Hepatic stellate cell (primary cell): Measurements from ENCODE around the gene CEP55.
A peak's percentile ranks its signal among the peaks of the same experiment; 100 is the strongest.
"Not testable (repeated sequence)": the region's sequence is repeated elsewhere in the genome, so short reads cannot be mapped to it uniquely, and the experiment has no call there.

ENCODE experiments used
- DNase-seq: peaks from one replicate; pipeline ENCODE4 v3.0.0; 2011; ENCODE audit warnings: low spot score

The CEP55 gene

GRCh38 chr10:93513091-93513490 lies 16.7 kb downstream of the CEP55 start:
- no peak for DNase-seq

DNA sequence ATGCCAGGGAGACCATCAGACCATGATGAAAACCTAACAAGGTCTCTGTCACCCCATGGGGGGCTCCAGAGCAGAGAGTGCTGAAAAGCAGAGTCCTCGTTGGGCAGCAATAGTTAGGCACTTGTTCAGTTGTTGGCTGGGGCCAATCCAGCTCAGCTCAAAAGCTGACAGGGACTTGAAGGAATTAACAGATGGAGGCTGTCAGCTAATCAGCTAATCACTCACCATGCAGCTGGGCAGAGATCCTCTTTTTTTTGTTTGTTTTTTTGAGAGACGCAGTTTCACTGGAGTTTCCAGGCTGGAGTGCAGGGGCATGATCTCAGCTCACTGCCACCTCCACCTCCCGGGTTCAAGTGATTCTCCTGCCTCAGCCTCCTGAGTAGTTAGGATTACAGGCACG lies 18.1 kb downstream of the CEP55 start:
- DNase-seq, result no peak

DNA sequence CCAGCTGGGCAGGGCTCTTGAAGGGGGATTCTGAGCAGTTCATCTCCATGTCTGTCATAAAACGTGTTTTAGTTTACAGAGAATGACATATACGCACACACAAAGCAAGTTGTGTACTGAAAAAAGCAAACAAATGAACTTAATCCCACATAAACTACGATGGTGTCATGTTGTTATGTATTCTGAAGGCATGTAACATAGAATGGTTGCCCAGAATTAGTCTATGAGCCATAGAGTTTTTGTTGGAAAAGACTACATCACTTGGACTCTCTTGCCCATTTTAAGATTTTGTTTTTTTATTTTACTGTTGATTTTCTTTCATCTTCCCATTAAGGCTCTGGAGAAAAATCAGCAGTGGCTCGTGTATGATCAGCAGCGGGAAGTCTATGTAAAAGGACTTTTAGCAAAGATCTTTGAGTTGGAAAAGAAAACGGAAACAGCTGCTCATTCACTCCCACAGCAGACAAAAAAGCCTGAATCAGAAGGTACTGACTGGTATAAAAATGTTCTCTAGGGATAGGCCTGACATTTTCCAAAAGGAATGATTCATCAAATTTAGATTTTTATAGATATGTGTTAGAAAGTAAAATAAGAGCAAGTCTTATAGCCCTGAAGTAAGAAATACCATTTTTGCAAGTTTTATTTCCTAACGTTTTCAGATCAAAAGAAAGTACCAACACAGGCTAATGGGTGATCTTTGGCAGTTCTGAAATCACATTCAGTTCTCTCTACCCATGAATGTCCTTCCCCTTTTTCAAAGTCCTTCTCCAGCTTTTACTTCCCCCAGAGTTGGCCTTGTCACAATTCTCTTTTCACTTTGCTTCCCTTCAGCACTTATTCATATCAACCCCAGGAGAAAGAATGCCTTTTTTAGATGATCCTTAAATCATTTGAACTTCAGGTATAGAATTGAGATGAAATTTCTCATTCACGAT lies 18.9 kb downstream of the CEP55 start:
- DNase-seq, result peak; percentile 17

DNA sequence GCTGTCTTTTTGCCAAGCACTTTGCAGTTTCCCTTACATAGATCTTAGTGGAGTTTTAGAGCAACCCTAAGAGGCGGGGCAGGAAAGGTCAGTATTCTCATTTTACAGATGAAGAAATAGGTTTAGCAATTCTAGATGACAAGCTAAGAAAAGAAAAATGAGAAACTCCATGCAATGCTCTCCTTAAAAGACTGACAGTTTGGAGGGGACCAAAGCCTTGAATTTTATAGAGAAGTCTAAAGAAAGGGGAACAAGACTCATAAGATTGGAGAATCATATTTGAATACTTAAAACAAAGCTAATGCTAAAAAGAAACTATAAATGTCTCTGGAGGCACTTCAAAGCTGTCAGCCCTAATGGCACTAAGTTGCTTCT lies 19.6 kb downstream of the CEP55 start:
- no peak for DNase-seq

DNA sequence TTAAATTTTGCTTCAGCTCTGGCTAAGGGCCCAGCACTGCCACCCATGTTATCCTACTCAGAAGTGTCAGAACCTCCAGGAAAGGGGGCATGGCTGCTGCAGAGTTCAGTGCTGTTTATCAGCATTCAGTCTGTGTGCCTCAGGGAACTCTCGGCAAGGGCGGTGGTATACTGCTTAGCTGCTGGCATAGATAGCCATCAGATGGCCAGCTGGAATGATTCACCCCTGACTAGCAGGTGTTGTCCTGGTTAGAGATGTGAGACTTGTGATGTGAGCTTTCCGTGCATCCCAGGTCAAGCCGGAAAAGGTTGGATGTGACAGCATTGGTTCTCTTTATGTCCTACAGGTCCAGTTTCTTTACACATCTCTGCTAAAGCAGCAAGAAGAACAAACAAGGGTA lies 22.1 kb downstream of the CEP55 start:
- DNase-seq, result no peak

DNA sequence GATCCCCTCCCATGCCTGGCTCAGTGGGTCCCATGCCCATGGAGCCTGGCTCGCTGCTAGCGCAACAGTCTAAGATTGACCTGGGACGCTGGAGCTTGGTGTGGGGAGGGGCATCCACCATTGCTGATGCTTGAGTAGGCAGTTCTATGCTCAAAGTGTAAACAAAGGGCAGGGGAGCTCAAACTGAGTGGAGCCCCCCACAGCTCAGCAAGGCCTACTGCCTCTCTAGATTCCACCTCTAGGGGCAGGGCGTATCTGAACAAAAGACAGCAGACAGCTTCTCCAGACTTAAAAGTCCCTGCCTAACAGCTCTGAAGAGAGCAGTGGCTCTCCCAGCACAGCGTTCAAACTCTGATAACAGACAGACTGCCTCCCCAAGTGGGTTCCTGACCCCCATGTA lies 38.9 kb downstream of the CEP55 start:
- no peak for DNase-seq

GRCh38 chr10:93540871-93541270 lies 44.5 kb downstream of the CEP55 start:
- not testable (repeated sequence) for DNase-seq

DNA sequence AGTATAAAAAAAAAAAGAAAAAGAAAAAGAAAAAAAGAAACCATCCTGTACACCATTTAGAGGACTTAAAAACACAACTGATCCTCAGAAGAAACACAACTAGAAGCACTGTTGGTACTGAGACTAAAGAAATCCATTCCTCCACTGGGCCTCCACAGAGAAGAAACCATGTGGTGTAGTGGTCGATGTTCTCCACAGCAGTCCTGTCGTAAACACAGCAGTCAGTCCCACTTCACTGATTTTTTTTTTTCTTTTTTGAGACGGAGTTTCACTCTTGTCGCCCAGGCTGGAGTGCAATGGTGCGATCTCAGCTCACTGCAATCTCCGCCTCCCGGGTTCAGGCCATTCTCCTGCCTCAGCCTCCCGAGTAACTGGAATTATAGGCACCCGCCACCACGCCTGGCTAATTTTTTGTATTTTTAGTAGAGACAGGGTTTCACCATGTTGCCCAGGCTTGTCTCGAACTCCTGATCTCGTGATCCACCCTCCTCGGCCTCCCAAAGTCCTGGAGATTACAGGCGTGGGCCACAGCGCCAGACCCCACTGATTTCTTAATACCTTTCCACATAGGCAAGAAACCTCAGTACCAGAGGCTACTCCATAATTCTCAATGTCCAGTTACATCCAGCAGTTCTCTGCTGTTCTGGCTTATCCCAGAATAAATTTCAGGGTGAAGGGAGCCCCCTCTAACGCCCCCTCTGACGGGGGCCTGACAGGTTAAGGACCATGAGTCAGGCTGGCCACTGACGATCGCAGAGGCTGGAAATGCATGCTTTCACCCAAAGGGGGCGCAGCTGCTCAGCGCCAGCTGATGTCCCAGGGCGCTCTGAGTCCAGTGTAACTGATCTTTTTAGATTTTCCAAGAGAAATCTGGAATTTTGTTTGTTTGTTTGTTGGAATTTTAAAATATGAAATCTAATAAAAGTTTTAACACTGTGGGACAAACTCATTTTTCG lies 45.3 kb downstream of the CEP55 start:
- DNase-seq, result peak; percentile 59

DNA sequence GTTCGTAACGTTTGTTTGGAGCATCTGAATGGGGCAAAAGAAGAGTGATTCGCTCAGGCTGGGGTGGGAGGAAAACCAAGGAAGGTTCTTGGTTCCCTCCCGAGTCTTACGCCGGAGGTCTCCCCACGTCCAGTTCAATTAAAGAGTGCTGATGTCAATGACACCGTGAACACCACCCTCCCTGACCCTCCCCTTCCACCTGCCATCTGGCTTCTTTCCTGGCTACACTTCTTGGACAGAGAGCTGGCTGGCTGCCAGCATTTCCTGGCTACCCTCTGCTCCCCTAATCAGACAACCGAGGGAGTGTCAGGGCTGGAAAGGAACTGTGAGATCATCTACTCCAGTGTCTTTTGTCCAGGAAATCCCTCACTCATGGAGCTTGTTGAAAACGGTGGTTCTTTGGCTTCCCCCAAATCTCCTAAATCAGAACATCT lies 46.0 kb downstream of the CEP55 start:
- DNase-seq, result no peak

GRCh38 chr10:93546995-93547394 lies 50.6 kb downstream of the CEP55 start:
- DNase-seq, result not testable (repeated sequence)

- no peak for DNase-seq
Observed at GRCh38 chr10:93547522-93547921, 51.1 kb downstream of the CEP55 start.

DNA sequence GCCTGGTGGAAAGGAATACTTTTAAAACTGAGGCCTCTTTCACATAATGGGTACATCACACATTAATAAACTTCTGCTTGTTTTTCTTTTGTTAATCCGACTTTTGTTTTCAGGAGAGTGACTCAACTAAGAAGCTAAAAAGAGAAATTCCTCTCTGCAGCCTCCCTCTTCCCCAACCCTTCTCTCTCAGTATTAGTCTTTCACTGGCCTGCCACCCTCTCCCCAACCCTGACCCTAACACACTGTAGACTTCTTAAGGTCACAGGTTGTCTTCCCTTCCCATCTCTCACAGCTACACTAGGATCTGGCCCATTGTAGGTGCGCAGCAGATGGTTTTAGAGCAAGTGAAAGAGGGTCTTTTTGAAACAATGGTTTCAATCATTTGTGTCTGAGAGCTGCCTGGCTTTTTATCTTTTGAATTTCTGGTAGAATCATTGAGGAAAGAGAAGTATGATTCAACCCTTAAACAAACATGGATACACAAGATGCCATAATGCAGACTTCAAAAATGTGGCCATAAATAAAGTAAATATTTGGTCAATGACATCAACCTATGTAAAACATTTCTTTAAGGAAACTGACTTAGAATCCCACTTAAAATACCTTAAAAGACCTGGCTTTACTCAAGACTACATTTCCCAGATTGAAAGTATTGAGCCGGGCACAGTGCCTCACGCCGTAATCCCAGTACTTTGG lies 52.1 kb downstream of the CEP55 start:
- peak; percentile 37 for DNase-seq

- DNase-seq, result no peak
Observed at GRCh38 chr10:93550606-93551005, 54.2 kb downstream of the CEP55 start.

GRCh38 chr10:93552780-93553179 lies 56.4 kb downstream of the CEP55 start:
- DNase-seq, result no peak

DNA sequence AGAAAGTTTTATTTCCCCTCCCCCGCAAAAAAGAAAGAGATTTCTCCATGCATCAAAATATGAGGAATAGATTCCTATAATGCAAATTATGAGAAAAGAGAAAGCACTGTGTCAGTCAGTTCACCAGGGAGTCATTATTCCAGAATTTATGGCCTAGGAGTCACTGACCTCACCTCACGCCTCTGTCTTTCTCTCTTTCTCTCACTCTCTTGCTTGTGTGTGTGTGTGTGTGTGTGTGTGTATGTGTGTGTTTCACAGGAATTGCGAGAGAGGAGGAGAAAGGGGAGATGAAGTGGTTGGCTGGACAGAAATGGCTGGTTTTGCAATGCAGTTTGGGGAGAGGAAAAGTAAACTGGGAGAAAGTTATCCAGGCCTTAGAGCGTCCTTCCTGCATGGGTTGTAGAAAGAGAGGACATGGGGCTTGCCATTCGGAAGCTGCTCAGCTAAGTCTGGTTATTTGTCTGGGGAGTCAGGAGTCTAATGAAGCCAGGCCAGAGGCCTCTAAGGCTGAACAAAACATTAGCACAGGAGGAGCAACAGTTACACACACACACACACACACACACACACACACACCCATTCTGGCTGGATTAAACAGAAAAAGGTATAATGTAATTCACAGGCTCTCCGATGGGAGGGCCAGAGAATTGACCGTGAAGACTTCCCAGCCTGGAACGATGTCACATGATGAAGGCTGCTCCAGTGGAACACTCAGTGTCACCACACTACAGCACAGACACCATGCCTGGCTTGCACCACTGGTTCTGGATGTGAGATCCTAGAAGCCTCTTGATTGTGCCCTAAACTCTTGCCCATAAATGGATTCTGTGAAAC lies 57.3 kb downstream of the CEP55 start:
- no peak for DNase-seq

DNA sequence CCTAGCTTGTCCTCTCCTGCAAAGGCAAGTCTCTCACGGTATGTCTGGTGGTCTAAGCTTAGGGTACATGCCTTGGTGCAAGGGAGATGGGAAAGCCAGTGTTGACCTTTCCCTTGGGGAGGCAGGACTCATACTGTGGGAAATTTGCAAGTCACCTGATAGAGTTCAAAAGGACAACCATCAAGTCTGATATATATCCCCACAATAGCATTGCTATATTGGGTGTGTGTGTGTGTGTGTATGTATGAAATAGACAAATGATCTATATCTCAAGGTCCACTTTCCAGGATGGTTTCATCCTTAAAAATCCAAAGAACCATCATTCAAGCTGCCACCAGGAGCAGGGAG lies 57.9 kb downstream of the CEP55 start:
- no peak for DNase-seq

GRCh38 chr10:93554760-93555432 lies 58.5 kb downstream of the CEP55 start:
- DNase-seq, result peak; percentile 68

GRCh38 chr10:93559490-93559889 lies 63.1 kb downstream of the CEP55 start:
- DNase-seq, result no peak

DNA sequence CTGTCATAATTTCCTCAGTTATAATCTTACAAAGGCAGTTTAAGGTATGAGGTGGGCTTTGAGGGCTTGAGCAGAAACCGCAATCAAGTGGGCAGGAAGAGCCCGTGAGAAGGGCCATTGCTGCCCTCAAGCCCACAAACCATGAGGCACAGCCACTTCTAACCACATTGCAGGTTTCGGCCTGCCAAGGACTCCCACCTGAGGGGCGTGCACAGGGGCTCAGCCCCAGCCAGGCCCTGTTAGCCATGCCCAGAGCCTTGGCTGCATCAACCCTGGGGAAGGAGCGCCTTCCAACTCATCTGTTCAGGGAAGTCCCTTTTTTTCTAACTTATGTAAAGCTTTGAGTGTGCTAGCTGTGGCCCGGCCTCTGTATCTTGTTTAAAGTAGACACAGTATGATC lies 64.1 kb downstream of the CEP55 start:
- DNase-seq, result no peak

DNA sequence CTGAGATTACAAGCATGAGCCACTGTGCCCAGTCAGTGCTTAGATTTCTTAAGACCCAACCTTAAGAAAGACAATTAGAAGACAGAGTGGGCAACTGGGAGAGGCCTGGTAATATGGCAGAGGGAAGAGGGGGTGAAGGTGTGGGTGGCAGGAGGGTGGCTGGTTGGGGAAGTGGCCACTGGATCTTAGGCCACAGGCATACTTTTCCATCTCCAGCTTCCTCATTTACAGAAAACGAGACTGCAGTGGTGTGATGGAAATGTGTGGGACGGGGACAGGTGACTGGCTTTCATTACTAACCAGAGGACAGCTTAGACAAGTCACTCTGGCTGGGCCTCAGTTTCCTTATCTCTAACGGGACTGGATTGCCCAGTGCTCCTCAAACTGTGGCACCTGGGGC lies 69.0 kb downstream of the CEP55 start:
- DNase-seq, result no peak
